ENCODE data around the gene GCSAML. TPM values are rescaled to one million over a fixed set of nuclear protein-coding genes. Genes with fewer than 3 reads are reported as not detected.
A peak's percentile ranks its signal among the peaks of the same experiment; 100 is the strongest.

GCSAML gene
- total and polyA plus RNA-seq, 5 donors from 2014 or later, result 0.67 TPM; not detected in 4

- Mint-ChIP-seq H3K36me3 (no peaks in the 10 kb centered on the region), H3K27me3 (peaks cover 4% of the 10 kb centered on the region), H3K4me1 (no peaks in the 10 kb centered on the region), H3K4me3 (no peak overlapping the region), H3K27ac (no peak overlapping the region), H3K9me3 (peaks cover 0 to 19% (median 5%) of the 10 kb centered on the region in 7 donors)
- Histone ChIP-seq H3K4me3 (ENCODE audit: low read depth, low read length) (no peak overlapping the region), H3K4me1 (ENCODE audit: control insufficient read depth, insufficient read depth, low read length, poor library complexity, severe bottlenecking) (no peaks in the 10 kb centered on the region), H3K27ac (ENCODE audit: insufficient read depth, low read length, poor library complexity, severe bottlenecking) (no peak overlapping the region), H3K27me3 (ENCODE audit: control insufficient read depth, insufficient read depth, low read length) (no peaks in the 10 kb centered on the region), H3K36me3 (ENCODE audit: control insufficient read depth, insufficient read depth, low read length) (no peaks in the 10 kb centered on the region), H3K9me3 (ENCODE audit: control insufficient read depth in 2 of 2, low read length in 2 of 2) (no peaks in the 10 kb centered on the region)
- no peak for DNase-seq
- no peak for ATAC-seq (ENCODE audit: low read depth in 2 of 2)
Observed at GRCh38 chr1:247574664-247575063, 25.7 kb downstream of the GCSAML start.

GRCh38 chr1:247576514-247576913, 27.6 kb downstream of the GCSAML start:
- Histone ChIP-seq H3K4me1 (ENCODE audit: control insufficient read depth, insufficient read depth, low read length, poor library complexity, severe bottlenecking) (no peaks in the 10 kb centered on the region), H3K4me3 (ENCODE audit: low read depth, low read length) (no peak overlapping the region), H3K9me3 (ENCODE audit: control insufficient read depth in 2 of 2, low read length in 2 of 2) (no peaks in the 10 kb centered on the region), H3K27ac (ENCODE audit: insufficient read depth, low read length, poor library complexity, severe bottlenecking) (no peak overlapping the region), H3K27me3 (ENCODE audit: control insufficient read depth, insufficient read depth, low read length) (no peaks in the 10 kb centered on the region), H3K36me3 (ENCODE audit: control insufficient read depth, insufficient read depth, low read length) (no peaks in the 10 kb centered on the region)
- Mint-ChIP-seq H3K36me3 (no peaks in the 10 kb centered on the region), H3K27ac (no peak overlapping the region), H3K4me3 (no peak overlapping the region), H3K4me1 (no peaks in the 10 kb centered on the region), H3K27me3 (peaks cover 4% of the 10 kb centered on the region), H3K9me3 (peaks cover 0 to 5% (median 0%) of the 10 kb centered on the region in 7 donors)
- DNase-seq (peak in 1 of 3 donors; percentile 17), ATAC-seq (ENCODE audit: low read depth in 2 of 2) (no peak)

- Histone ChIP-seq H3K4me1 (ENCODE audit: control insufficient read depth, insufficient read depth, low read length, poor library complexity, severe bottlenecking) (no peaks in the 10 kb centered on the region), H3K4me3 (ENCODE audit: low read depth, low read length) (no peak overlapping the region), H3K27ac (ENCODE audit: insufficient read depth, low read length, poor library complexity, severe bottlenecking) (no peak overlapping the region), H3K9me3 (ENCODE audit: control insufficient read depth in 2 of 2, low read length in 2 of 2) (no peaks in the 10 kb centered on the region), H3K27me3 (ENCODE audit: control insufficient read depth, insufficient read depth, low read length) (no peaks in the 10 kb centered on the region), H3K36me3 (ENCODE audit: control insufficient read depth, insufficient read depth, low read length) (no peaks in the 10 kb centered on the region)
- ATAC-seq (ENCODE audit: low read depth in 2 of 2) (no peak), DNase-seq (no peak)
- peaks cover 4% of the 10 kb centered on the region for H3K27me3 Mint-ChIP-seq
- no peaks in the 10 kb centered on the region for H3K36me3 Mint-ChIP-seq
- H3K4me3 Mint-ChIP-seq, result no peak overlapping the region
- H3K9me3 Mint-ChIP-seq, result peaks cover 0 to 1% (median 0%) of the 10 kb centered on the region in 7 donors
- no peak overlapping the region for H3K27ac Mint-ChIP-seq
- no peaks in the 10 kb centered on the region for H3K4me1 Mint-ChIP-seq
Observed at GRCh38 chr1:247578946-247579460, 30.1 kb downstream of the GCSAML start.

GRCh38 chr1:247588060-247588459, 39.1 kb downstream of the GCSAML start, which contains the start of gene OR2G2:
OR2G2 (plus strand) TSS chr1:247588360; CDS start chr1:247588360, 0 bp downstream.
- peaks cover 0 to 8% (median 4%) of the 10 kb centered on the region in 7 donors for H3K9me3 Mint-ChIP-seq
- no peak within 1 kb of the TSS for H3K4me3 Mint-ChIP-seq
- Histone ChIP-seq H3K4me1 (ENCODE audit: control insufficient read depth, insufficient read depth, low read length, poor library complexity, severe bottlenecking) (no peaks in the 10 kb centered on the region), H3K36me3 (ENCODE audit: control insufficient read depth, insufficient read depth, low read length) (no peaks in the 10 kb centered on the region), H3K4me3 (ENCODE audit: low read depth, low read length) (no peak within 1 kb of the TSS), H3K27me3 (ENCODE audit: control insufficient read depth, insufficient read depth, low read length) (no peaks in the 10 kb centered on the region), H3K9me3 (ENCODE audit: control insufficient read depth in 2 of 2, low read length in 2 of 2) (no peaks in the 10 kb centered on the region), H3K27ac (ENCODE audit: insufficient read depth, low read length, poor library complexity, severe bottlenecking) (no peak within 1 kb of the TSS)
- ATAC-seq (ENCODE audit: low read depth in 2 of 2), result no peak
- H3K27ac Mint-ChIP-seq, result peak within 1 kb of the TSS in 1 of 3 donors; percentile 62
- no peaks in the 10 kb centered on the region for H3K27me3 Mint-ChIP-seq
- DNase-seq, result no peak
- no peaks in the 10 kb centered on the region for H3K4me1 Mint-ChIP-seq
- H3K36me3 Mint-ChIP-seq, result no peaks in the 10 kb centered on the region

- Histone ChIP-seq H3K9me3 (ENCODE audit: control insufficient read depth in 2 of 2, low read length in 2 of 2) (no peaks in the 10 kb centered on the region), H3K4me1 (ENCODE audit: control insufficient read depth, insufficient read depth, low read length, poor library complexity, severe bottlenecking) (no peaks in the 10 kb centered on the region), H3K27me3 (ENCODE audit: control insufficient read depth, insufficient read depth, low read length) (peaks cover 2% of the 10 kb centered on the region), H3K4me3 (ENCODE audit: low read depth, low read length) (no peak within 1 kb of the TSS), H3K27ac (ENCODE audit: insufficient read depth, low read length, poor library complexity, severe bottlenecking) (no peak within 1 kb of the TSS), H3K36me3 (ENCODE audit: control insufficient read depth, insufficient read depth, low read length) (no peaks in the 10 kb centered on the region)
- Mint-ChIP-seq H3K9me3 (peaks cover 0 to 3% (median 0%) of the 10 kb centered on the region in 7 donors), H3K27me3 (no peaks in the 10 kb centered on the region), H3K4me1 (no peaks in the 10 kb centered on the region), H3K36me3 (no peaks in the 10 kb centered on the region), H3K4me3 (no peak within 1 kb of the TSS), H3K27ac (no peak within 1 kb of the TSS)
- no peak for DNase-seq
- no peak for ATAC-seq (ENCODE audit: low read depth in 2 of 2)
Observed at GRCh38 chr1:247605286-247605685, 56.4 kb downstream of the GCSAML start, which contains the start of gene OR2G3. OR2G3 (plus strand) TSS chr1:247605586; CDS start chr1:247605586, 0 bp downstream.

GRCh38 chr1:247613405-247613804, 64.5 kb downstream of the GCSAML start:
- H3K4me3 ChIP-seq (ENCODE audit: low read depth, low read length), result no peak overlapping the region
- H3K27me3 ChIP-seq (ENCODE audit: control insufficient read depth, insufficient read depth, low read length), result no peaks in the 10 kb centered on the region
- no peaks in the 10 kb centered on the region for H3K4me1 Mint-ChIP-seq
- H3K27ac ChIP-seq (ENCODE audit: insufficient read depth, low read length, poor library complexity, severe bottlenecking), result no peak overlapping the region
- no peaks in the 10 kb centered on the region for H3K4me1 ChIP-seq (ENCODE audit: control insufficient read depth, insufficient read depth, low read length, poor library complexity, severe bottlenecking)
- H3K36me3 Mint-ChIP-seq, result no peaks in the 10 kb centered on the region
- no peaks in the 10 kb centered on the region for H3K36me3 ChIP-seq (ENCODE audit: control insufficient read depth, insufficient read depth, low read length)
- no peaks in the 10 kb centered on the region for H3K9me3 ChIP-seq (ENCODE audit: control insufficient read depth in 2 of 2, low read length in 2 of 2)
- no peak overlapping the region for H3K4me3 Mint-ChIP-seq
- H3K27ac Mint-ChIP-seq, result no peak overlapping the region
- DNase-seq, result no peak
- no peak for ATAC-seq (ENCODE audit: low read depth in 2 of 2)
- H3K27me3 Mint-ChIP-seq, result no peaks in the 10 kb centered on the region
- peaks cover 0 to 12% (median 0%) of the 10 kb centered on the region in 7 donors for H3K9me3 Mint-ChIP-seq

- Mint-ChIP-seq H3K27ac (peak overlapping the region in 1 of 3 donors; percentile 10), H3K36me3 (no peaks in the 10 kb centered on the region), H3K9me3 (peaks cover 0 to 12% (median 2%) of the 10 kb centered on the region in 7 donors), H3K4me3 (no peak overlapping the region), H3K4me1 (no peaks in the 10 kb centered on the region), H3K27me3 (no peaks in the 10 kb centered on the region)
- no peak overlapping the region for H3K27ac ChIP-seq (ENCODE audit: insufficient read depth, low read length, poor library complexity, severe bottlenecking)
- no peak overlapping the region for H3K4me3 ChIP-seq (ENCODE audit: low read depth, low read length)
- DNase-seq, result no peak
- H3K9me3 ChIP-seq (ENCODE audit: control insufficient read depth in 2 of 2, low read length in 2 of 2), result no peaks in the 10 kb centered on the region
- H3K36me3 ChIP-seq (ENCODE audit: control insufficient read depth, insufficient read depth, low read length), result no peaks in the 10 kb centered on the region
- H3K4me1 ChIP-seq (ENCODE audit: control insufficient read depth, insufficient read depth, low read length, poor library complexity, severe bottlenecking), result no peaks in the 10 kb centered on the region
- no peak for ATAC-seq (ENCODE audit: low read depth in 2 of 2)
- H3K27me3 ChIP-seq (ENCODE audit: control insufficient read depth, insufficient read depth, low read length), result no peaks in the 10 kb centered on the region
Observed at GRCh38 chr1:247614625-247615024, 65.7 kb downstream of the GCSAML start.

Measured in CD4-positive, CD25-positive, alpha-beta regulatory T cell (primary cell).